Measurements from ENCODE around the gene PRKAR1B. TPM values are rescaled to one million over a fixed set of nuclear protein-coding genes. Genes with fewer than 3 reads are reported as not detected.
A peak's percentile ranks its signal among the peaks of the same experiment; 100 is the strongest.

PRKAR1B gene
- total and polyA plus RNA-seq, 9 donors: 14.3 to 49.0 (median 34.0) TPM

DNA sequence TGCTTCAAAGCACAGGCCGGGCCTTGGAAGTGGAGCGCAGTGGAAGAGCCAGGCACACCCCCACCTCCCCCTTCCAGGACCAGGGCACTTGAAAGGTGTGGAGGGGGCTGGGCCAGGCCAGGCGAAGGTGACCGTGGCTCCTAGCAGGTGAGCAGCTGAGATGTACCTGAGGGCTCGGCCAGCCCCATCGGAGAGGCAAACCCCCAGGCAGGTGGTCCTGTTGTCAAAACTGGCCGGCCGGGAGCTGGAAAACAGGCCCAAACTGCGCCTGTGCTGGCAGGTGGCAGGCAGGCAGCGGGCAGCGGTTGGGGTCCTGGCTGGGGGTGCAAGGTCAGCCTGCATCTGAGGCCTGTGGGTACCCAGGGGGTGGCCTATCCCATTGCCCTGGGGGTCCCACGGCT, 97.0 kb downstream of the PRKAR1B start:
- intact Hi-C loops (cut with DNase I): no loop called here
- Histone ChIP-seq H3K4me1 (ENCODE audit: insufficient read depth) (peaks cover 9% of the 10 kb centered on the region), H3K27ac (no peak overlapping the region), H3K27me3 (no peaks in the 10 kb centered on the region), H3K4me3 (no peak overlapping the region), H3K36me3 (no peaks in the 10 kb centered on the region), H3K9me3 (no peaks in the 10 kb centered on the region)
- TF ChIP-seq, protein P1, sequence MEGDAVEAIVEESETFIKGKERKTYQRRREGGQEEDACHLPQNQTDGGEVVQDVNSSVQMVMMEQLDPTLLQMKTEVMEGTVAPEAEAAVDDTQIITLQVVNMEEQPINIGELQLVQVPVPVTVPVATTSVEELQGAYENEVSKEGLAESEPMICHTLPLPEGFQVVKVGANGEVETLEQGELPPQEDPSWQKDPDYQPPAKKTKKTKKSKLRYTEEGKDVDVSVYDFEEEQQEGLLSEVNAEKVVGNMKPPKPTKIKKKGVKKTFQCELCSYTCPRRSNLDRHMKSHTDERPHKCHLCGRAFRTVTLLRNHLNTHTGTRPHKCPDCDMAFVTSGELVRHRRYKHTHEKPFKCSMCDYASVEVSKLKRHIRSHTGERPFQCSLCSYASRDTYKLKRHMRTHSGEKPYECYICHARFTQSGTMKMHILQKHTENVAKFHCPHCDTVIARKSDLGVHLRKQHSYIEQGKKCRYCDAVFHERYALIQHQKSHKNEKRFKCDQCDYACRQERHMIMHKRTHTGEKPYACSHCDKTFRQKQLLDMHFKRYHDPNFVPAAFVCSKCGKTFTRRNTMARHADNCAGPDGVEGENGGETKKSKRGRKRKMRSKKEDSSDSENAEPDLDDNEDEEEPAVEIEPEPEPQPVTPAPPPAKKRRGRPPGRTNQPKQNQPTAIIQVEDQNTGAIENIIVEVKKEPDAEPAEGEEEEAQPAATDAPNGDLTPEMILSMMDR (IDR thresholded peaks at IDR 0.05): no peak
- TF ChIP-seq POLR2A (IDR thresholded peaks at IDR 0.05): no peak
- TF ChIP-seq EP300 (IDR thresholded peaks at IDR 0.05): no peak
- DNase-seq: peak in 1 of 5 donors; percentile 23
- WGBS, 3 donors: 92 to 96% (median 94%) methylated on average over 10 to 12 of the region's 12 CpGs

DNA sequence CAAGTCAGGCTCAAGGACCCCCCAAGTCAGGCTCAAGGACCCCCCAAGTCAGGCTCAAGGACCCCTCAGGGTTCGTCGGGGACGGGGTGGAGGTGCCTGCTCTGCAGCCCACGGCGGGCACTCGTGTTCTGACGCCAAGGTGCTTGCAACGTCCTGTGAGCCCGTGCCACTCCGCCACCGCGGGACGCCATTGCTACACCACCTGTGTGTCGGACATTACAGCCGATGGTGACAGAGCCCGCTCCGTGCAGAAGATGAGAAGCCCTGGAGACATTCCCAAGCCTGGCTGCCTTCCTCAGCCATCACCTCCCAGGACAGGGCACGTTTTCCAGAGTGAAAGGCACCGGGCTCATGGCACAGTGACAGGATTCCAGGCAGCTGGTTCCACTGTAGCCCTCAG, 98.3 kb downstream of the PRKAR1B start:
- H3K27me3 ChIP-seq: no peaks in the 10 kb centered on the region
- H3K27ac ChIP-seq: no peak overlapping the region
- H3K4me3 ChIP-seq: no peak overlapping the region
- H3K9me3 ChIP-seq: no peaks in the 10 kb centered on the region
- H3K36me3 ChIP-seq: no peaks in the 10 kb centered on the region
- intact Hi-C loops (cut with DNase I): no loop called here
- DNase-seq: no peak
- TF ChIP-seq, protein P1 (IDR thresholded peaks at IDR 0.05): no peak
- TF ChIP-seq EP300 (IDR thresholded peaks at IDR 0.05) (no peak), POLR2A (IDR thresholded peaks at IDR 0.05) (no peak)
- H3K4me1 ChIP-seq (ENCODE audit: insufficient read depth): peaks cover 9% of the 10 kb centered on the region
- 92 to 93% (median 92%) methylated on average over 19 of the region's 19 CpGs for WGBS, 3 donors

DNA sequence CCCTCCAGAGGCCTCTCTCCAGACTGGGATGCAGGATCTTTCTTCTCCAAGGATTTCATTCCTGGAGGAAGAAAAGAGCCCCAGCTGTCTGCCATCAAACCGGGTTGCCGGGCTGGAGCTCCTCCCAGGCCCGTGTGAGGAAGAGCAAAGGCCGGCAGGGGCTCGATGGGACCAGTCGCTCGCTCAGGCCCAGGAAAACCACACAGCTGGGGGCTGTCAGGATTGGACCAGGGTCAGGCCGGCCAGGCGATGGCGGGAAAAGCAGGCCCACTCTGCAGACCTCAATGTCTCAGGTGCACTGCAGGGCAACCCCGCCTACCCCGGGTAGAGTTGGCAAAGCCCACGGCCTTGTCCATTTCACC, 98.7 kb downstream of the PRKAR1B start:
- Histone ChIP-seq H3K27ac (no peak overlapping the region), H3K4me3 (no peak overlapping the region), H3K9me3 (no peaks in the 10 kb centered on the region), H3K4me1 (ENCODE audit: insufficient read depth) (peaks cover 9% of the 10 kb centered on the region), H3K36me3 (no peaks in the 10 kb centered on the region), H3K27me3 (no peaks in the 10 kb centered on the region)
- intact Hi-C loops (cut with DNase I): no loop called here
- TF ChIP-seq EP300 (IDR thresholded peaks at IDR 0.05): no peak
- TF ChIP-seq, protein P1 (IDR thresholded peaks at IDR 0.05): no peak
- peak in 3 of 5 donors; percentile 42 to 62 (median 52) for DNase-seq
- WGBS, 3 donors: 25 to 39% (median 30%) methylated on average over 10 to 13 of the region's 13 CpGs

DNA sequence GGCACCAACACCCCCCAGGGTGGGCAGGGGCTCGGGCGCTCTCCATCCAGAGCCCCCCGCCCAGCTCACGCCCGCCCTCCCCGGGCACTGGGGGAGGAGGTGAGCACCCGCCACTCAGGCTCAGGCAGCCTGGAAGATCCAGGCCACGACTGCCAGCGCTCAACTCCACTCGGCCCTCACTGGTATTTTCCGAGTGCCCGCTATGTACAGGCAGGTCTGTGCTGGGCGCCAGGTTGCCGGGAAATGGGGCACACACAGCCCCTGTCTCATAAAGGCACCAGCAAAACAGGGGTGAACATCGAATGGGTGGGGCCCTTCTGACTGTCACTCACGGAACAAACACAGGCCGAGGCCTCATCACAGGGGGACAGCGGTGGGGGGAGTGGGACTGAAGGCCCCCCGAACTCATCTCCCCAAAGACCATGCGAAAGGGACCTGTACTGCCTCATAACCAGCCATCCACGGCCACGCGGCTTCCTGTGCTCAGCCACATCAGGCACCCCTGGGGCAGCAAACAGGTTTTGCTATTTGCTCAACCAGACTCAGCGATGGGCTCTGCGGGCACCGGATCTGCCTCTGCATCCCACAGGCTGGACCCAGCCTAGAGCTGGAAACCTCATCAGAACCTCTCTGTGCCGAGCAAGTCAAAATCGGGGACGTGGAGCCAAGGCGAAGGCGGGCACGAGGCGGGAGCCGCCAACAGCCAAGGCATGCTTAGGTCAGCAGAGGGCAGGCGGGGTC, 99.2 kb downstream of the PRKAR1B start:
- WGBS, 3 donors: 76 to 87% (median 81%) methylated on average over 33 to 35 of the region's 35 CpGs
- Histone ChIP-seq H3K36me3 (no peaks in the 10 kb centered on the region), H3K4me1 (ENCODE audit: insufficient read depth) (peaks cover 9% of the 10 kb centered on the region), H3K27ac (no peak overlapping the region), H3K27me3 (no peaks in the 10 kb centered on the region), H3K4me3 (no peak overlapping the region), H3K9me3 (no peaks in the 10 kb centered on the region)
- TF ChIP-seq EP300 (IDR thresholded peaks at IDR 0.05): no peak
- TF ChIP-seq, protein P1 (IDR thresholded peaks at IDR 0.05): no peak
- TF ChIP-seq POLR2A (IDR thresholded peaks at IDR 0.05): no peak
- no peak for DNase-seq
- intact Hi-C loops (cut with DNase I): no loop called here
